ENCODE results near the gene ATP5F1A.

ATP5F1A gene

GRCh38 chr18:46046126-46046525 lies 52.0 kb downstream of the ATP5F1A start:
- Mint-ChIP-seq H3K9me3 (no peaks in the 10 kb centered on the region), H3K4me1 (ENCODE audit: low read depth) (peaks cover 25% of the 10 kb centered on the region), H3K27ac (no peak overlapping the region), H3K4me3 (no peak overlapping the region), H3K36me3 (ENCODE audit: low read depth) (peaks cover 7% of the 10 kb centered on the region), H3K27me3 (ENCODE audit: low read depth) (no peaks in the 10 kb centered on the region)

GRCh38 chr18:46042571-46043123 lies 55.4 kb downstream of the ATP5F1A start:
- peak overlapping the region; percentile 49 for H3K27ac Mint-ChIP-seq
- H3K27me3 Mint-ChIP-seq (ENCODE audit: low read depth), result no peaks in the 10 kb centered on the region
- peak overlapping the region; percentile 53 for H3K4me3 Mint-ChIP-seq

GRCh38 chr18:46040747-46041104 lies 57.4 kb downstream of the ATP5F1A start:
- Mint-ChIP-seq H3K9me3 (no peaks in the 10 kb centered on the region), H3K4me3 (no peak overlapping the region), H3K4me1 (ENCODE audit: low read depth) (peaks cover 35% of the 10 kb centered on the region), H3K27me3 (ENCODE audit: low read depth) (no peaks in the 10 kb centered on the region), H3K36me3 (ENCODE audit: low read depth) (peaks cover 20% of the 10 kb centered on the region), H3K27ac (peak overlapping the region; percentile 18)

More at GRCh38 chr18:46042571-46043123, 55.4 kb downstream of the ATP5F1A start:
- Mint-ChIP-seq H3K36me3 (ENCODE audit: low read depth) (peaks cover 20% of the 10 kb centered on the region), H3K4me1 (ENCODE audit: low read depth) (peaks cover 39% of the 10 kb centered on the region), H3K9me3 (no peaks in the 10 kb centered on the region)

GRCh38 chr18:46040033-46040746 lies 57.9 kb downstream of the ATP5F1A start:
- H3K4me1 Mint-ChIP-seq (ENCODE audit: low read depth), result peaks cover 34% of the 10 kb centered on the region
- peaks cover 22% of the 10 kb centered on the region for H3K36me3 Mint-ChIP-seq (ENCODE audit: low read depth)
- H3K4me3 Mint-ChIP-seq, result no peak overlapping the region
- no peaks in the 10 kb centered on the region for H3K9me3 Mint-ChIP-seq
- H3K27ac Mint-ChIP-seq, result peak overlapping the region; percentile 18
- no peaks in the 10 kb centered on the region for H3K27me3 Mint-ChIP-seq (ENCODE audit: low read depth)

- H3K36me3 Mint-ChIP-seq (ENCODE audit: low read depth), result peaks cover 18% of the 10 kb centered on the region
- H3K4me3 Mint-ChIP-seq, result no peak overlapping the region
- no peaks in the 10 kb centered on the region for H3K9me3 Mint-ChIP-seq
- peaks cover 24% of the 10 kb centered on the region for H3K4me1 Mint-ChIP-seq (ENCODE audit: low read depth)
- no peaks in the 10 kb centered on the region for H3K27me3 Mint-ChIP-seq (ENCODE audit: low read depth)
- no peak overlapping the region for H3K27ac Mint-ChIP-seq
These were observed 60.4 kb downstream of the ATP5F1A start for GRCh38 chr18:46037512-46038305.

- no peaks in the 10 kb centered on the region for H3K27me3 Mint-ChIP-seq (ENCODE audit: low read depth)
- H3K36me3 Mint-ChIP-seq (ENCODE audit: low read depth), result peaks cover 14% of the 10 kb centered on the region
- peaks cover 17% of the 10 kb centered on the region for H3K4me1 Mint-ChIP-seq (ENCODE audit: low read depth)
- H3K27ac Mint-ChIP-seq, result no peak overlapping the region
- no peaks in the 10 kb centered on the region for H3K9me3 Mint-ChIP-seq
- H3K4me3 Mint-ChIP-seq, result no peak overlapping the region
These were observed 62.1 kb downstream of the ATP5F1A start for GRCh38 chr18:46035696-46036680.

- Mint-ChIP-seq H3K9me3 (no peaks in the 10 kb centered on the region), H3K27ac (no peak overlapping the region), H3K27me3 (ENCODE audit: low read depth) (peaks cover 1% of the 10 kb centered on the region), H3K4me3 (no peak overlapping the region), H3K4me1 (ENCODE audit: low read depth) (peaks cover 3% of the 10 kb centered on the region), H3K36me3 (ENCODE audit: low read depth) (peaks cover 5% of the 10 kb centered on the region)
These were observed 63.9 kb downstream of the ATP5F1A start for GRCh38 chr18:46034230-46034629.

- Mint-ChIP-seq H3K4me1 (ENCODE audit: low read depth) (peaks cover 10% of the 10 kb centered on the region), H3K36me3 (ENCODE audit: low read depth) (peaks cover 4% of the 10 kb centered on the region), H3K4me3 (no peak overlapping the region), H3K27ac (no peak overlapping the region), H3K9me3 (no peaks in the 10 kb centered on the region), H3K27me3 (ENCODE audit: low read depth) (peaks cover 14% of the 10 kb centered on the region)
These were observed 66.4 kb downstream of the ATP5F1A start for GRCh38 chr18:46031741-46032140.

Data from T-helper 1 cell treated with Interleukin-12 subunit alpha and Interleukin-12 subunit beta and Interleukin-4 antibody, amounts not matched to agents 30 μg/mL and 1 μg/mL, for 36 hours (primary cell).